ENCODE results near the gene ITPKA. TPM values are rescaled to one million over a fixed set of nuclear protein-coding genes. Genes with fewer than 3 reads are reported as not detected.

ITPKA gene
- total and polyA plus RNA-seq, 2 of the 13 experiments (the other 11 are each of a cell fraction or from before 2014, with no cell fraction given), result 13.2 to 41.3 TPM

- no peak for TF ChIP-seq KDM5A (IDR thresholded peaks at IDR 0.05; ENCODE audit: borderline replicate concordance, low read length)
- peak; percentile 90 for TF ChIP-seq ZNF18 (CRISPR knock-in tag; IDR thresholded peaks at IDR 0.05; ENCODE audit: insufficient replicate concordance)
- peak; percentile 98 for TF ChIP-seq ZNF687 (CRISPR knock-in tag; IDR thresholded peaks at IDR 0.05)
- TF ChIP-seq ZFP41 (CRISPR knock-in tag; IDR thresholded peaks at IDR 0.05; ENCODE audit: borderline replicate concordance), result no peak; the same call in 1 of the 2 replicates
- peak; percentile 59; the same call in 1 of the 2 replicates for TF ChIP-seq CREBL2 (CRISPR knock-in tag; IDR thresholded peaks at IDR 0.05; ENCODE audit: borderline replicate concordance)
- no peak for TF ChIP-seq ZNF10 (CRISPR knock-in tag; IDR thresholded peaks at IDR 0.05; ENCODE audit: borderline replicate concordance, low read depth)
- TF ChIP-seq HNRNPH1 (optimal IDR thresholded peaks at IDR 0.05; ENCODE audit: low read depth, low read length), result no peak
- TF ChIP-seq PLSCR1 (CRISPR knock-in tag; IDR thresholded peaks at IDR 0.05; ENCODE audit: borderline replicate concordance), result no peak
- TF ChIP-seq NFATC3 (CRISPR knock-in tag; IDR thresholded peaks at IDR 0.05), result no peak
- TF ChIP-seq USF2 (IDR thresholded peaks at IDR 0.05; ENCODE audit: low read depth, low read length), result no peak
- TF ChIP-seq USF2 (CRISPR knock-in tag; IDR thresholded peaks at IDR 0.05; ENCODE audit: borderline replicate concordance), result peak; percentile 55; the same call in 1 of the 2 replicates
- no peak for TF ChIP-seq HNRNPK (IDR thresholded peaks at IDR 0.05; ENCODE audit: low read depth, low read length, poor library complexity, severe bottlenecking)
- no peak for TF ChIP-seq SMARCE1 (IDR thresholded peaks at IDR 0.05; ENCODE audit: borderline replicate concordance)
- peak; percentile 44; the same call in 1 of the 2 replicates for TF ChIP-seq ZFP1 (CRISPR knock-in tag; IDR thresholded peaks at IDR 0.05)
- no peak for TF ChIP-seq MTF2 (CRISPR knock-in tag; IDR thresholded peaks at IDR 0.05; ENCODE audit: borderline replicate concordance)
- peak; percentile 52 for TF ChIP-seq RARA (CRISPR knock-in tag; IDR thresholded peaks at IDR 0.05)
Measured at GRCh38 chr15:41495736-41496599, 2.3 kb downstream of the ITPKA start (continued).
